A549 (cell line): Measurements from ENCODE around the gene CSTB. TPM values are rescaled to one million over a fixed set of nuclear protein-coding genes. Genes with fewer than 3 reads are reported as not detected.
A peak's percentile ranks its signal among the peaks of the same experiment; 100 is the strongest.

Experiments used
- ATAC-seq, 2 experiments: fragments of 200-7000 bp in 1 of 2; fragments of >200 bp in 1 of 2; cut with Nextera tagmentation in 1 of 2; cut with Tn5 transposase in 1 of 2; 3 replicates each; pipeline versions ENCODE4 v1.8.0 to v1.9.1; 2018 to 2020; ENCODE audit warnings: mild to moderate bottlenecking in 1 of 2, moderate library complexity in 1 of 2
- CTCF ChIA-PET: fragments of 300-600 bp; sonication (Branson Sonifier 250); formaldehyde crosslinking; extraction: SDS; loops from one replicate; lab custom pipeline; 2021; ENCODE audit warnings: antibody characterized with exemption, inconsistent platforms; lab: Yijun Ruan, JAX
- POLR2A ChIA-PET: fragments of 350-600 bp; formaldehyde crosslinking; extraction: SDS; loops from one replicate; lab custom pipeline; 2021; ENCODE audit warnings: antibody characterized with exemption, inconsistent platforms; lab: Yijun Ruan, JAX
- DNase-seq, 2 experiments: peaks; one replicate each; pipeline versions ENCODE4 v3.0.0 to v3.0.0-alpha.2; 2011 to 2016; ENCODE audit warnings: low read depth in 1 of 2, low spot score in 1 of 2
- FAIRE-seq: peaks from 2 replicates; lab custom pipeline; 2011; peaks lifted over from hg19 to GRCh38; lab: Jason Lieb, UNC
- H3K27ac ChIP-seq, 2 experiments: fragments of >200 bp; sonication (Bioruptor Twin); formaldehyde crosslinking; 3 replicates each; pipeline ENCODE4 v1.5.1; 2016 to 2017
- H3K4me1 ChIP-seq: fragments of >200 bp; sonication (Bioruptor Twin); formaldehyde crosslinking; 3 replicates; pipeline ENCODE4 v1.6.1; 2016
- H3K4me2 ChIP-seq: fragments of >200 bp; sonication (Bioruptor Twin); formaldehyde crosslinking; 3 replicates; pipeline ENCODE4 v1.6.1; 2016
- H3K4me3 ChIP-seq: fragments of >200 bp; sonication (Bioruptor Twin); formaldehyde crosslinking; 3 replicates; pipeline ENCODE4 v1.5.1; 2016
- H3K9me3 ChIP-seq: fragments of >200 bp; sonication (Bioruptor Twin); formaldehyde crosslinking; 3 replicates; pipeline ENCODE4 v1.6.1; 2016
- CBX2 ChIP-seq: fragments of 200-600 bp; sonication (generic); IDR thresholded peaks from 2 replicates; pipeline ENCODE4 v1.6.1; 2016; ENCODE audit warnings: low read depth, mild to moderate bottlenecking, borderline replicate concordance
- CEBPB ChIP-seq, 2 experiments: fragments of >200 bp in 1 of 2; sonication (Bioruptor Twin) in 1 of 2; formaldehyde crosslinking in 1 of 2; IDR thresholded peaks; 2 replicates each; pipeline ENCODE4 v1.6.1; 2012 to 2016
- CHD2 ChIP-seq: fragments of 150-350 bp; IDR thresholded peaks from 2 replicates; pipeline ENCODE4 v1.6.1; 2014; ENCODE audit warnings: low read length; ENCODE audit not compliant: partially characterized antibody
- CHD4 ChIP-seq: fragments of 200-600 bp; sonication (generic); IDR thresholded peaks from 2 replicates; pipeline ENCODE4 v1.6.1; 2016; ENCODE audit warnings: antibody characterized with exemption, mild to moderate bottlenecking, borderline replicate concordance
- EHF ChIP-seq: fragments of 250-450 bp; sonication (Bioruptor Pico); IDR thresholded peaks from 2 replicates; pipeline ENCODE4 v1.5.0; 2020; ENCODE audit warnings: mild to moderate bottlenecking
- EHMT2 ChIP-seq: fragments of 200-600 bp; sonication (generic); IDR thresholded peaks from 2 replicates; pipeline ENCODE4 v1.6.1; 2016; ENCODE audit warnings: antibody characterized with exemption, low read depth, mild to moderate bottlenecking, moderate library complexity
- FOSB ChIP-seq: fragments of 250-450 bp; sonication (Bioruptor Pico); IDR thresholded peaks from 2 replicates; pipeline ENCODE4 v1.5.0; 2020; ENCODE audit warnings: mild to moderate bottlenecking, moderate library complexity
- FOXS1 ChIP-seq: fragments of 250-450 bp; sonication (Bioruptor Pico); IDR thresholded peaks from 2 replicates; pipeline ENCODE4 v1.5.0; 2020; ENCODE audit warnings: mild to moderate bottlenecking, moderate library complexity
- GATA3 ChIP-seq: IDR thresholded peaks from 2 replicates; pipeline ENCODE4 v1.6.1; 2012; ENCODE audit warnings: borderline replicate concordance
- HOXB13 ChIP-seq: fragments of 250-450 bp; sonication (Bioruptor Pico); IDR thresholded peaks from 2 replicates; pipeline ENCODE4 v1.5.0; 2020; ENCODE audit warnings: low read depth, mild to moderate bottlenecking, moderate library complexity
- JUNB ChIP-seq: fragments of >200 bp; sonication (Bioruptor Twin); formaldehyde crosslinking; IDR thresholded peaks from 2 replicates; pipeline ENCODE4 v1.6.1; 2016
- KDM1A ChIP-seq: fragments of 200-600 bp; sonication (generic); IDR thresholded peaks from 2 replicates; pipeline ENCODE4 v1.6.1; 2016; ENCODE audit warnings: low read depth, mild to moderate bottlenecking
- KDM5A ChIP-seq: fragments of 200-600 bp; sonication (generic); IDR thresholded peaks from 2 replicates; pipeline ENCODE4 v1.6.1; 2016; ENCODE audit warnings: antibody characterized with exemption, mild to moderate bottlenecking
- MAFK ChIP-seq: fragments of 450-650 bp; IDR thresholded peaks from 2 replicates; pipeline ENCODE4 v1.6.1; 2014; ENCODE audit not compliant: partially characterized antibody
- MAZ ChIP-seq: fragments of 150-350 bp; IDR thresholded peaks from 2 replicates; pipeline ENCODE4 v1.6.1; 2014; ENCODE audit warnings: antibody characterized with exemption, low read depth, low read length, borderline replicate concordance
- NFE2L2 ChIP-seq: fragments of 150-350 bp; conservative IDR thresholded peaks from 2 replicates; pipeline ENCODE4 v1.6.1; 2014; ENCODE audit warnings: low read length
- NPAS2 ChIP-seq: fragments of 250-450 bp; sonication (Bioruptor Pico); IDR thresholded peaks from 2 replicates; pipeline ENCODE4 v1.8.0; 2022; ENCODE audit warnings: mild to moderate bottlenecking, moderate library complexity, borderline replicate concordance
- NR3C1 ChIP-seq: fragments of >200 bp; sonication (Bioruptor Twin); formaldehyde crosslinking; IDR thresholded peaks from 3 replicates; pipeline ENCODE4 v1.6.1; 2017
- PHF8 ChIP-seq: fragments of 200-600 bp; sonication (generic); IDR thresholded peaks from 2 replicates; pipeline ENCODE4 v1.6.1; 2016; ENCODE audit warnings: low read depth, mild to moderate bottlenecking, antibody characterized with exemption, moderate library complexity, borderline replicate concordance
- POLR2A ChIP-seq: IDR thresholded peaks from 2 replicates; pipeline ENCODE4 v1.6.1; 2012; ENCODE audit warnings: mild to moderate bottlenecking, low read length
- RARB ChIP-seq: fragments of 250-450 bp; sonication (Bioruptor Pico); IDR thresholded peaks from 2 replicates; pipeline ENCODE4 v1.8.0; 2021; ENCODE audit warnings: mild to moderate bottlenecking, moderate library complexity
- RCOR1 ChIP-seq: fragments of 150-350 bp; IDR thresholded peaks from 2 replicates; pipeline ENCODE4 v1.6.1; 2014; ENCODE audit warnings: antibody characterized with exemption, low read length, low read depth
- RFX5 ChIP-seq: fragments of 450-650 bp; IDR thresholded peaks from 2 replicates; pipeline ENCODE4 v1.7.1; 2014; ENCODE audit warnings: antibody characterized with exemption, mild to moderate bottlenecking, moderate library complexity
- RNF2 ChIP-seq: fragments of 200-600 bp; sonication (generic); IDR thresholded peaks from 2 replicates; pipeline ENCODE4 v1.6.1; 2016; ENCODE audit warnings: low read depth, mild to moderate bottlenecking, antibody characterized with exemption, moderate library complexity, borderline replicate concordance
- TFCP2L1 ChIP-seq: fragments of 250-450 bp; sonication (Bioruptor Pico); IDR thresholded peaks from 2 replicates; pipeline ENCODE4 v1.5.0; 2021; ENCODE audit warnings: mild to moderate bottlenecking
- ZNF302 ChIP-seq: fragments of 250-450 bp; sonication (Bioruptor Pico); IDR thresholded peaks from 2 replicates; pipeline ENCODE4 v1.9.0; 2021; ENCODE audit warnings: inconsistent platforms, mild to moderate bottlenecking, moderate library complexity
- WGBS: methylation state at CpG from one replicate; pipeline ENCODE4 v1.1.6; 2017; ENCODE audit errors: missing lambda C conversion rate; 5-methylcytosine and 5-hydroxymethylcytosine counted together
- polyA plus RNA-seq, 4 experiments: library from polyadenylated mRNA; depleted of rRNA in 3 of 4; stranded (reverse); fragments of >200 nt; fragmentation: RNase III in 1 of 4; extraction: RNeasy Plus Mini Kit Qiagen cat#74134 plus additional on column Dnase treatment in 1 of 4; gene quantifications; 2 replicates in 3 of 4; 3 replicates in 1 of 4; pipeline ENCODE4 v1.2.3, GENCODE V29; 2011 to 2017
- TF ChIP-seq, protein P1 (sequence below): fragments of >200 bp; sonication (Bioruptor Twin); formaldehyde crosslinking; IDR thresholded peaks from 3 replicates; pipeline ENCODE4 v1.6.1; 2016
- TF ChIP-seq, protein P2 (sequence below): IDR thresholded peaks from 2 replicates; pipeline ENCODE4 v1.6.1; 2012
- TF ChIP-seq, protein P3 (sequence below): fragments of 450-650 bp; IDR thresholded peaks from 2 replicates; pipeline ENCODE4 v1.6.1; 2014; ENCODE audit warnings: antibody characterized with exemption
- TF ChIP-seq, protein P4 (sequence below): fragments of 150-350 bp; IDR thresholded peaks from 2 replicates; pipeline ENCODE4 v1.6.1; 2014; ENCODE audit warnings: low read depth, mild to moderate bottlenecking, low read length
- TF ChIP-seq, protein P5 (sequence below): fragments of >200 bp; sonication (Bioruptor Twin); formaldehyde crosslinking; IDR thresholded peaks from 3 replicates; pipeline ENCODE4 v1.5.1; 2016

Gene CSTB
- polyA plus RNA-seq, 2 of the 4 experiments (the other 2 are of a cell fraction) = 42.9 to 101 TPM

DNA sequence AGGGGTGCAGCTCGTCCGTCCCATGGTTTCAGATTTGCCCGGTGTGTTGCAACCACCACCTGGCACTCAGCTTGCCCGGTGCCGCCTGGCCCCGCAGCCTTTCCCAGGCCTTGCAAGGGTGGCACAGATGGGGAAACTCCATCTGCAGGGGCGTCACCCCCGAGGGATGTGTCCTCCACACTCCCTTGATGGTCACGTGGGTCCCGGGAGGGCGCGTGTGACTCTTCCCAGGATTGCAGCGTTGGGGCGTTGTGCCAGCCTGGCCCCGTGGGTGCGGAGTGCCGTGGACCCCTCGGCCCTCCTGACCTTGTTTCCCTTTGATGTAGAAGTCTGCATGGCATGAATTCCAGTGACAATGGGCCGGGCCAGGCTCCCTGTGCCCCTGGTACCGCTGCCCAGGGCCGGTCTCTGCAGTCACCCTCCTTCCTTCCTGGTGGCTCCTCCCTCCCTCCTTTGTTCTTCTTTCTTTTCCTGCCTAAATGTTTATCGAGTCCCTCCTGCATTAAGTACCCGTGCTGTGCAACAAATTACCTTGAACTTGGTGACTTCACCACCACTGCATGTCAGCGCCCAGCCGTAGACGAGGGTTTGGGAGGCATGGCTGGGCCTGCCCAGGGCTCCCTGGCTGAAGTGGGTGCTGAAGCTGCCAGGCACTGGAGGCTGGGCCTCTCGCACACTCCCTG is 36.2 kb upstream of the CSTB start:
- Histone ChIP-seq H3K4me1 (peaks cover 9% of the 10 kb centered on the region; the same call in 1 of the 3 replicates), H3K4me2 (no peak overlapping the region), H3K4me3 (no peak overlapping the region), H3K27ac (0 out of 6 replicates have a peak overlapping the region, but pooled peaks of 1 of the 2 experiments have one; percentile 3), H3K9me3 (no peaks in the 10 kb centered on the region)
- POLR2A ChIA-PET = no interaction called here
- WGBS = 66% methylated on average over 17 of the region's 27 CpGs
- no peak for DNase-seq
- FAIRE-seq = no peak
- CTCF ChIA-PET = interaction anchor here (0.9 to 4.5 kb wide), 4 partner anchors 22 to 167 kb away, joined by 3 to 24 read pairs (median 4); no protein-coding TSS in a partner anchor
- no peak for ATAC-seq
- no peak for TF ChIP-seq PHF8
- TF ChIP-seq RCOR1 = no peak
- TF ChIP-seq CBX2 = no peak
- no peak for TF ChIP-seq EHMT2
- TF ChIP-seq FOSB (CRISPR knock-in tag) = no peak
- TF ChIP-seq, protein P1, sequence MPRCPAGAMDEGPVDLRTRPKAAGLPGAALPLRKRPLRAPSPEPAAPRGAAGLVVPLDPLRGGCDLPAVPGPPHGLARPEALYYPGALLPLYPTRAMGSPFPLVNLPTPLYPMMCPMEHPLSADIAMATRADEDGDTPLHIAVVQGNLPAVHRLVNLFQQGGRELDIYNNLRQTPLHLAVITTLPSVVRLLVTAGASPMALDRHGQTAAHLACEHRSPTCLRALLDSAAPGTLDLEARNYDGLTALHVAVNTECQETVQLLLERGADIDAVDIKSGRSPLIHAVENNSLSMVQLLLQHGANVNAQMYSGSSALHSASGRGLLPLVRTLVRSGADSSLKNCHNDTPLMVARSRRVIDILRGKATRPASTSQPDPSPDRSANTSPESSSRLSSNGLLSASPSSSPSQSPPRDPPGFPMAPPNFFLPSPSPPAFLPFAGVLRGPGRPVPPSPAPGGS = no peak
- TF ChIP-seq NPAS2 (CRISPR knock-in tag) = no peak
- no peak for TF ChIP-seq RNF2
- no peak for TF ChIP-seq NR3C1
- TF ChIP-seq ZNF302 (CRISPR knock-in tag) = no peak
- TF ChIP-seq GATA3 = no peak
- no peak for TF ChIP-seq CEBPB (IDR thresholded peaks at IDR 0.05)
- TF ChIP-seq MAZ = no peak
- TF ChIP-seq RARB (CRISPR knock-in tag) = no peak
- TF ChIP-seq, protein P2, sequence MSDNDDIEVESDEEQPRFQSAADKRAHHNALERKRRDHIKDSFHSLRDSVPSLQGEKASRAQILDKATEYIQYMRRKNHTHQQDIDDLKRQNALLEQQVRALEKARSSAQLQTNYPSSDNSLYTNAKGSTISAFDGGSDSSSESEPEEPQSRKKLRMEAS = no peak
- no peak for TF ChIP-seq MAFK
- no peak for TF ChIP-seq RFX5
- TF ChIP-seq JUNB = no peak
- TF ChIP-seq POLR2A = no peak
- no peak for TF ChIP-seq CHD4

DNA sequence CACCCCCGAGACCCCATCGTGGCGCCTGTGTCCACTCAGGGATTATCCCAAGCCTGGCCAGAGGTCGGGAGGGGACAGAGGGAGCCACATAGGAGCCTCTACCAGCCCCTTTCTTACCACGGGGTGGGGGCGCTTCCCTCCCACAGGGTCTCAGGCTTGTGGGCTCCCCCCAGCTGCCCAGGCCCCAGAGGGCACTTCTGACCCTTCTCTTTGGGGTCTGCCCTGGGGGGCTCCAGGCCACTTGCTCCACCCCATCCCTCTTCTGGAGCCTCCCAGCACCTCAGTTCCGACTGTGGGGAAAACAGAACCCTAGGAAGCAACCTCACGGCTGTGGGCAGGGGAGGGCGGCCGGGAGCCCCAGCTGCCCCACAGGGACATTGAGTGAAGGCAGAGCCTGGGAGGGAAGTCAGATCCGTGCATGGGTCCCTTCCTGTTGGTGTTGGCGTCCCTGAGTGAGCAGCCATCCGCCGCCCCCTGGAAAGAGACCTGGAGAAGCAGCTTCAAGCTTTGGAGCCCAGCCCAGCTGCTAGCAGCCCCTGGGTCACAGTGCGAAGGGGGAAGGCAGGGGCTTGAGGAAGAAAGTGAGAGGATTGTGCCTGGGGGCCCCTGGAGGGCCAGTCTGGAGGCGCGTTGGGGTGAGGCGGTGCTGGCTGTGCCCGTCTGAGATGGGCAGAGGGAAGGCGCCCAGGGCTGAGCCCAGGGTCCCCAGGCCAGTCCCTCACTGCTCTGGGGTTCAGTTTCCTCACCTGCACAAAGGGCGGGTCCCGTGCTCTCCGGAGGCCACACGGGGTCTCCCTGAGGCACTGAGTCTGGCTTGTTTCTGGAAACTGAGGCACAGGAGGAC is 35.4 kb upstream of the CSTB start:
- Histone ChIP-seq H3K27ac (peak overlapping the region in 1 of 2 experiments; percentile 47; a peak in 2 of 6 replicates), H3K4me3 (no peak overlapping the region), H3K4me2 (peak overlapping the region; percentile 63), H3K9me3 (no peaks in the 10 kb centered on the region), H3K4me1 (peaks cover 9% of the 10 kb centered on the region; the same call in 1 of the 3 replicates)
- WGBS = 85% methylated on average over 15 of the region's 24 CpGs
- FAIRE-seq (no peak), ATAC-seq (peak in 1 of 2 experiments; percentile 16; a peak in 3 of 6 replicates), DNase-seq (no peak)
- POLR2A ChIA-PET = no interaction called here
- CTCF ChIA-PET = interaction anchor here (0.6 to 4.5 kb wide), 18 partner anchors 8 to 251 kb away, joined by 3 to 24 read pairs (median 4); no protein-coding TSS in a partner anchor
- TF ChIP-seq, protein P3, sequence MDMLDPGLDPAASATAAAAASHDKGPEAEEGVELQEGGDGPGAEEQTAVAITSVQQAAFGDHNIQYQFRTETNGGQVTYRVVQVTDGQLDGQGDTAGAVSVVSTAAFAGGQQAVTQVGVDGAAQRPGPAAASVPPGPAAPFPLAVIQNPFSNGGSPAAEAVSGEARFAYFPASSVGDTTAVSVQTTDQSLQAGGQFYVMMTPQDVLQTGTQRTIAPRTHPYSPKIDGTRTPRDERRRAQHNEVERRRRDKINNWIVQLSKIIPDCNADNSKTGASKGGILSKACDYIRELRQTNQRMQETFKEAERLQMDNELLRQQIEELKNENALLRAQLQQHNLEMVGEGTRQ = no peak
- no peak for TF ChIP-seq FOXS1
- TF ChIP-seq RNF2 = no peak
- no peak for TF ChIP-seq EHF
- TF ChIP-seq CHD2 = no peak
- no peak for TF ChIP-seq KDM5A
- TF ChIP-seq CEBPB (IDR thresholded peaks at IDR 0.05) = no peak
- no peak for TF ChIP-seq RFX5
- no peak for TF ChIP-seq HOXB13 (CRISPR knock-in tag)
- no peak for TF ChIP-seq FOSB (CRISPR knock-in tag)
- TF ChIP-seq TFCP2L1 (CRISPR knock-in tag) = no peak
- no peak for TF ChIP-seq KDM1A
- TF ChIP-seq CHD4 = no peak
- TF ChIP-seq, protein P4, sequence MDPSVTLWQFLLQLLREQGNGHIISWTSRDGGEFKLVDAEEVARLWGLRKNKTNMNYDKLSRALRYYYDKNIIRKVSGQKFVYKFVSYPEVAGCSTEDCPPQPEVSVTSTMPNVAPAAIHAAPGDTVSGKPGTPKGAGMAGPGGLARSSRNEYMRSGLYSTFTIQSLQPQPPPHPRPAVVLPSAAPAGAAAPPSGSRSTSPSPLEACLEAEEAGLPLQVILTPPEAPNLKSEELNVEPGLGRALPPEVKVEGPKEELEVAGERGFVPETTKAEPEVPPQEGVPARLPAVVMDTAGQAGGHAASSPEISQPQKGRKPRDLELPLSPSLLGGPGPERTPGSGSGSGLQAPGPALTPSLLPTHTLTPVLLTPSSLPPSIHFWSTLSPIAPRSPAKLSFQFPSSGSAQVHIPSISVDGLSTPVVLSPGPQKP = no peak
- TF ChIP-seq RARB (CRISPR knock-in tag) = no peak
- no peak for TF ChIP-seq GATA3
- TF ChIP-seq, protein P5, sequence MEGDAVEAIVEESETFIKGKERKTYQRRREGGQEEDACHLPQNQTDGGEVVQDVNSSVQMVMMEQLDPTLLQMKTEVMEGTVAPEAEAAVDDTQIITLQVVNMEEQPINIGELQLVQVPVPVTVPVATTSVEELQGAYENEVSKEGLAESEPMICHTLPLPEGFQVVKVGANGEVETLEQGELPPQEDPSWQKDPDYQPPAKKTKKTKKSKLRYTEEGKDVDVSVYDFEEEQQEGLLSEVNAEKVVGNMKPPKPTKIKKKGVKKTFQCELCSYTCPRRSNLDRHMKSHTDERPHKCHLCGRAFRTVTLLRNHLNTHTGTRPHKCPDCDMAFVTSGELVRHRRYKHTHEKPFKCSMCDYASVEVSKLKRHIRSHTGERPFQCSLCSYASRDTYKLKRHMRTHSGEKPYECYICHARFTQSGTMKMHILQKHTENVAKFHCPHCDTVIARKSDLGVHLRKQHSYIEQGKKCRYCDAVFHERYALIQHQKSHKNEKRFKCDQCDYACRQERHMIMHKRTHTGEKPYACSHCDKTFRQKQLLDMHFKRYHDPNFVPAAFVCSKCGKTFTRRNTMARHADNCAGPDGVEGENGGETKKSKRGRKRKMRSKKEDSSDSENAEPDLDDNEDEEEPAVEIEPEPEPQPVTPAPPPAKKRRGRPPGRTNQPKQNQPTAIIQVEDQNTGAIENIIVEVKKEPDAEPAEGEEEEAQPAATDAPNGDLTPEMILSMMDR = no peak
- no peak for TF ChIP-seq NFE2L2
- TF ChIP-seq RCOR1 = no peak
